Suprapubic skin (tissue), 4 donors: ENCODE data around the gene CHCHD4.

ENCODE experiments used
- EP300 ChIP-seq: sonication (generic); formaldehyde crosslinking; IDR thresholded peaks from one replicate; pipeline ENCODE4 v1.6.1; 2017; ENCODE audit warnings: antibody characterized with exemption
- POLR2A ChIP-seq, 2 donors: fragments of 450-650 bp; IDR thresholded peaks; one replicate each; pipeline ENCODE4 v1.6.1; 2017; ENCODE audit warnings: antibody characterized with exemption in 2 of 2, mild to moderate bottlenecking in 2 of 2, moderate library complexity in 2 of 2
- POLR2AphosphoS5 ChIP-seq, 3 donors: sonication (generic); formaldehyde crosslinking; IDR thresholded peaks; one replicate each; pipeline ENCODE4 v1.6.1; 2017; ENCODE audit warnings: antibody characterized with exemption in 3 of 3
- TF ChIP-seq, protein P1 (sequence below), 2 donors: fragments of 200-600 bp in 1 of 2; fragments of 450-650 bp in 1 of 2; sonication (generic) in 1 of 2; IDR thresholded peaks; one replicate each; pipeline ENCODE4 v1.5.1; 2016 to 2019; ENCODE audit warnings: antibody characterized with exemption in 2 of 2, mild to moderate bottlenecking in 1 of 2, moderate library complexity in 1 of 2

DNA sequence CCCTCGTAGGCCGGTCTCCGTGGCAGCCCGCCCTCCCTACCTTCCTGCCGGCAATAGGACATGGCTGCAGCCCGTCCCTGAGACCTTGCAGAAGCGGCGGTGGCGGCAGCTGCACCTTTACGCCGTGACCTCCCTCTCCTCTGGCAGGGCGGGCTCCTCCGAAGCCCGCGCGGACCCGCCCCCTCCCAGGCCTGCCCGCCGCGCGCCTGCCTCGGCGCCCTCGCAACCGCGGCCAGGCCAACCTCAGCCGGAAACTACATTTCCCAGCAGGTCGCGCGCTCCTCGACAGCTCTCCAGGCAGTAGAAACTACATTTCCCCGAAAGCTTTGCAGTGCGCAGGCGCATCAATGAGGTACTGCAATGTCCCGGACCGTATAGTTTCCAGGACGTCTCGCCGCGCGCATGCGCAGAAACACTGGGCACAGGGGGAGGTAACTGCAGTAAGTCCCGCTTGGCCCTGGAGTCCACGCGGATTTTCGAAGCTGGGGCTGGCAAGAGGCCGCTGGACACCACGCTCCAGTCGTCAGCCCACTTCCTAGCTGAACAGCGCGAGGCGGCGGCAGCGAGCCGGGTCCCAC lies at the start of gene CHCHD4, which contains the start of gene TMEM43:
- TF ChIP-seq, protein P1, sequence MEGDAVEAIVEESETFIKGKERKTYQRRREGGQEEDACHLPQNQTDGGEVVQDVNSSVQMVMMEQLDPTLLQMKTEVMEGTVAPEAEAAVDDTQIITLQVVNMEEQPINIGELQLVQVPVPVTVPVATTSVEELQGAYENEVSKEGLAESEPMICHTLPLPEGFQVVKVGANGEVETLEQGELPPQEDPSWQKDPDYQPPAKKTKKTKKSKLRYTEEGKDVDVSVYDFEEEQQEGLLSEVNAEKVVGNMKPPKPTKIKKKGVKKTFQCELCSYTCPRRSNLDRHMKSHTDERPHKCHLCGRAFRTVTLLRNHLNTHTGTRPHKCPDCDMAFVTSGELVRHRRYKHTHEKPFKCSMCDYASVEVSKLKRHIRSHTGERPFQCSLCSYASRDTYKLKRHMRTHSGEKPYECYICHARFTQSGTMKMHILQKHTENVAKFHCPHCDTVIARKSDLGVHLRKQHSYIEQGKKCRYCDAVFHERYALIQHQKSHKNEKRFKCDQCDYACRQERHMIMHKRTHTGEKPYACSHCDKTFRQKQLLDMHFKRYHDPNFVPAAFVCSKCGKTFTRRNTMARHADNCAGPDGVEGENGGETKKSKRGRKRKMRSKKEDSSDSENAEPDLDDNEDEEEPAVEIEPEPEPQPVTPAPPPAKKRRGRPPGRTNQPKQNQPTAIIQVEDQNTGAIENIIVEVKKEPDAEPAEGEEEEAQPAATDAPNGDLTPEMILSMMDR (IDR thresholded peaks at IDR 0.05), result no peak
- TF ChIP-seq POLR2A (IDR thresholded peaks at IDR 0.05) (peak; percentile 13 to 76), EP300 (no peak), POLR2AphosphoS5 (IDR thresholded peaks at IDR 0.05) (peak in 2 of 3 donors; percentile 60 to 80)
